Mucosa of stomach (tissue), 1 donor: ENCODE measurements around the gene NIFK.

Source experiments
- H3K27me3 ChIP-seq: one replicate; pipeline ENCODE4 v1.7.0; 2013; ENCODE audit warnings: mild to moderate bottlenecking, low read length; ENCODE audit not compliant: control insufficient read depth, insufficient read depth
- H3K36me3 ChIP-seq: one replicate; pipeline ENCODE4 v1.7.0; 2013; ENCODE audit warnings: low read length; ENCODE audit not compliant: control insufficient read depth, insufficient read depth
- H3K4me1 ChIP-seq: one replicate; pipeline ENCODE4 v1.7.0; 2013; ENCODE audit warnings: mild to moderate bottlenecking, low read length; ENCODE audit not compliant: control insufficient read depth, insufficient read depth
- H3K4me3 ChIP-seq: one replicate; pipeline ENCODE4 v1.7.0; 2013; ENCODE audit warnings: low read length
- H3K9ac ChIP-seq: one replicate; pipeline ENCODE4 v1.7.0; 2013; ENCODE audit warnings: mild to moderate bottlenecking, low read length, moderate library complexity
- H3K9me3 ChIP-seq: one replicate; pipeline ENCODE4 v1.7.0; 2013; ENCODE audit warnings: mild to moderate bottlenecking, low read length, moderate library complexity; ENCODE audit not compliant: control insufficient read depth
- donor health status: Pancreatic carcinoma.

NIFK gene

GRCh38 chr2:121686218-121686617 lies 50.5 kb downstream of the NIFK start:
- H3K4me3 ChIP-seq: no peak overlapping the region
- no peaks in the 10 kb centered on the region for H3K36me3 ChIP-seq
- no peaks in the 10 kb centered on the region for H3K4me1 ChIP-seq
- H3K9ac ChIP-seq: no peak overlapping the region
- H3K9me3 ChIP-seq: no peaks in the 10 kb centered on the region
- no peaks in the 10 kb centered on the region for H3K27me3 ChIP-seq

- no peaks in the 10 kb centered on the region for H3K9me3 ChIP-seq
These were observed 54.0 kb downstream of the NIFK start for GRCh38 chr2:121682396-121683298.

GRCh38 chr2:121677855-121678254 lies 58.8 kb downstream of the NIFK start:
- Histone ChIP-seq H3K36me3 (no peaks in the 10 kb centered on the region), H3K9me3 (no peaks in the 10 kb centered on the region), H3K4me1 (no peaks in the 10 kb centered on the region), H3K27me3 (no peaks in the 10 kb centered on the region), H3K9ac (no peak overlapping the region), H3K4me3 (no peak overlapping the region)

More at GRCh38 chr2:121682396-121683298, 54.0 kb downstream of the NIFK start:
- H3K4me1 ChIP-seq: no peaks in the 10 kb centered on the region
- H3K36me3 ChIP-seq: no peaks in the 10 kb centered on the region
- no peak overlapping the region for H3K9ac ChIP-seq
- no peak overlapping the region for H3K4me3 ChIP-seq
- no peaks in the 10 kb centered on the region for H3K27me3 ChIP-seq
